ENCODE measurements around the gene TIMM50.

The TIMM50 gene

DNA sequence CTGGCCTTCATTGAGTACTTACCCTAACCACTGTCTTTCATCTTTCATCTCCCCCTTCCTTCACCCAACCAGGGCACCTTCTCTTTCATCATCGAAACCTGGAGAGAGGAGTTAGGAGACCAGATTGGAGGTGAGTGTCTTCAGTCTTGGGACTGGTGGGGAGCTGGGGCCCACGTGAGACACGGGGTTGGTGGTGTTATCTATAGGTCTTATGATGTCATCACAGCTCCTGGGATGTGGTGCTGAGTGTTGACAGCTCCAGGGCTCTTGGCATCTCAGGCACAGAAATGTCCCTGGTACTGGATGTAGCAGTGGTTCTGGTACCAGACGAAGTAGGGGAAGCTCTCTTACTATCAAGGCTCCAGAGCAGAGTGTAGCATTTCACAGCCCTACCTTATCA lies 19.9 kb downstream of the TIMM50 start:
- no peak for DNase-seq
- no peak for ATAC-seq

DNA sequence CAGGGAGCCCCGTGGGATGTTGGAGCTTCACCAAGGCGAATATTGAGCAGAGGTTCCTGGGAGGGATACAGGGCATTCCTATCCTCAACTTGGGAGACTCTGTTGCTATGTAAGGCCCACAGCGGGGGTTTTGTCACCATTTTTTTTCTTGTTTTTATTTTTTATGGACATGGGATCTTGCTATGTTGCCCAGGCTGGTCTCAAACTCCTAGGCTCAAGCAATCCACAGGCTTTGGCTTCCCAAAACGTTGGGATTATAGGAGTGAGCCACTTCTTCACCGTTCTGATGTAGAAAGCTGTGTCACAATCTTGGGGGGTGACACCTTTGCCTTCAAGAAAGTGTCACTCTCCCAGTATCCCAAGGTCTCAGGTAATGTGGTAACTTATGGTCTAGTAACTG lies 20.7 kb downstream of the TIMM50 start:
- no peak for ATAC-seq
- no peak for DNase-seq

DNA sequence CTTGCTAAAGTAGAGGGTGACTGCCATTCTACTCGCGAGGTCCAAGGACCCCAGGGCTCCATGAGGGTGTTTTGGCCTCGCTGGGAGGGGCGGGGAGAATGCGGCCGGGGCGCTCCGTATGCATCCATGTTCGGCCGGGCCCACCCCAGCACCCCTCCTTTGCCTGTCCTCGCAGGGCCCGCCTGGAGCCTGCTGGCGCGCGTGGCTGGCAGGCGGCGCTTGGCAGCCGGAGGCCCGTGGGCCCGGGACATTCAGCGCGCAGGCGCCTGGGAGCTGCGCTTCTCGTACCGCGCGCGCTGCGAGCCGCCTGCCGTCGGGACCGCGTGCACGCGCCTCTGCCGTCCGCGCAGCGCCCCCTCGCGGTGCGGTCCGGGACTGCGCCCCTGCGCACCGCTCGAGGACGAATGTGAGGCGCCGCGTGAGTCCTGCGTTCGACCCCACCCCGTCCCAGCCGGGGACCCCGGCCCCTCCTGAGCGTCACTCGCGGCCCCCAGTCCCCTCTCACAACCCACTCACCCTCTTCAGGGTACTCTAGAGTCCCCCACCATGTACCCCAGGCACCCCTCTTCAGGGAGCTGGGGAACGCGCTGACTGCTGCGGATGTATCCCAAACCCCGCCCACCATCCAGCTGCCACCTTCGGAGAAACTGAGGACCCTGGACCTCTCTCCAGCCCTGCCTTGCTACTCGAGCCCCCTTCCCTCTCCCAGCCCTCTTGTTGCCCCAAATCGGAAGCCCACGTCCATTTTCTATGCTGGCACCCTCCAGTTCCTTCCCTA lies 22.2 kb downstream of the TIMM50 start:
- ATAC-seq (peak; percentile 58), DNase-seq (peak; percentile 85)

DNA sequence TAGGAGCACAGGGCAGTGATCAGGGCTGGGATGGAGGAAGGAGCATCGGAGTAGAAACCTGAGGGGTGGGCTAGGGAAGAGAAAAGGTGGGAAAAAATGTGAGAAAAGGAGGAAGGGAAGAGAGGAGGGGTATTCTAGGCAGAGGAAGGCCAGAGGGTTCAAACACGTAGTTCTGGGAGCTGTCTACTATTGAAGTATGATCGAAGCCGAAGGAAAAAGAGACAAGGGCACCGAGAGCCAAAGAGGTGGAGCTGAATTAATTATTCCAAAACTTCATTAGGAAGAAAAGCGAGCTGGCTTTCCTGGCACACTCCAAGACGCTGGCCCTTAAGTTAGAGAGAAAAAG lies 25.9 kb downstream of the TIMM50 start:
- ATAC-seq (no peak), DNase-seq (no peak)

DNA sequence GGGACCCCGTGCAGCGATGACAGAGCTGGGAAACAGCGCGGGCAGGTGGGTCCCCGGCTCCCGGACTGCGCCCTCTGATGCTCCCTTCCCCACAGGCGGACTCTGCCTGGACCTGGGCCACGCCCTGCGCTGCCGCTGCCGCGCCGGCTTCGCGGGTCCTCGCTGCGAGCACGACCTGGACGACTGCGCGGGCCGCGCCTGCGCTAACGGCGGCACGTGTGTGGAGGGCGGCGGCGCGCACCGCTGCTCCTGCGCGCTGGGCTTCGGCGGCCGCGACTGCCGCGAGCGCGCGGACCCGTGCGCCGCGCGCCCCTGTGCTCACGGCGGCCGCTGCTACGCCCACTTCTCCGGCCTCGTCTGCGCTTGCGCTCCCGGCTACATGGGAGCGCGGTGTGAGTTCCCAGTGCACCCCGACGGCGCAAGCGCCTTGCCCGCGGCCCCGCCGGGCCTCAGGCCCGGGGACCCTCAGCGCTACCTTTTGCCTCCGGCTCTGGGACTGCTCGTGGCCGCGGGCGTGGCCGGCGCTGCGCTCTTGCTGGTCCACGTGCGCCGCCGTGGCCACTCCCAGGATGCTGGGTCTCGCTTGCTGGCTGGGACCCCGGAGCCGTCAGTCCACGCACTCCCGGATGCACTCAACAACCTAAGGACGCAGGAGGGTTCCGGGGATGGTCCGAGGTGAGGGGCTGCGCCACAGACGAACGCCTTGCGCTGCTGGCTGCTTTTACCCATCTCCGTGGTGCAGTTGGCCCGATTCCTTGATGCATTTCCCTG lies 26.5 kb downstream of the TIMM50 start:
- ATAC-seq (peak; percentile 75), DNase-seq (peak; percentile 71)

DNA sequence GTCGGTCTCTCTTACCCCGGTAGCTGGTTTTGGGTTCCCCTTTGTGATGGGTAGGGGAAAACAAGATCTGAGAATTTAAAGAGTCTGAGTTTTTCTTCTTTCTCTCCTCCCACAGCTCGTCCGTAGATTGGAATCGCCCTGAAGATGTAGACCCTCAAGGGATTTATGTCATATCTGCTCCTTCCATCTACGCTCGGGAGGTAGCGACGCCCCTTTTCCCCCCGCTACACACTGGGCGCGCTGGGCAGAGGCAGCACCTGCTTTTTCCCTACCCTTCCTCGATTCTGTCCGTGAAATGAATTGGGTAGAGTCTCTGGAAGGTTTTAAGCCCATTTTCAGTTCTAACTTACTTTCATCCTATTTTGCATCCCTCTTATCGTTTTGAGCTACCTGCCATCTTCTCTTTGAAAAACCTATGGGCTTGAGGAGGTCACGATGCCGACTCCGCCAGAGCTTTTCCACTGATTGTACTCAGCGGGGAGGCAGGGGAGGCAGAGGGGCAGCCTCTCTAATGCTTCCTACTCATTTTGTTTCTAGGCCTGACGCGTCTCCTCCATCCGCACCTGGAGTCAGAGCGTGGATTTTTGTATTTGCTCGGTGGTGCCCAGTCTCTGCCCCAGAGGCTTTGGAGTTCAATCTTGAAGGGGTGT lies 27.2 kb downstream of the TIMM50 start:
- ATAC-seq (no peak), DNase-seq (no peak)

DNA sequence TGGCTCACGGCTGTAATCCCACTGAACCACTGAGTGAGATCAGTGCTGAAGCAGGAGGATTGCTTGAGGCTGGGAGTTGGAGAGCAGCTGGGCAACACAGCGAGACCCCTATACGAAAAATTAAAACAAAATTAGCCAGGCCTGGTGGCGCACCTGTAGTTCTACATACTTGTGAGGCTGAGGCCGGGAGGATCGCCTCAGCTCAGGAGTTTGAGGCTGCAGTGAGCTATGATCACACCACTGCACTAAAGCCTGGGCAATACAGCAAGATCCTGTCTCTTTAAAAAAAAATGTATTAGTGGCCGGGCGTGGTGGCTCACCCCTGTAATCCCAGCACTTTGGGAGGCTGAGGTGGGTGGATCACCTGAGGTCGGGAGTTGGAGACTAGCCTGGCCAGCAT lies 28.0 kb downstream of the TIMM50 start:
- no peak for DNase-seq
- no peak for ATAC-seq

DNA sequence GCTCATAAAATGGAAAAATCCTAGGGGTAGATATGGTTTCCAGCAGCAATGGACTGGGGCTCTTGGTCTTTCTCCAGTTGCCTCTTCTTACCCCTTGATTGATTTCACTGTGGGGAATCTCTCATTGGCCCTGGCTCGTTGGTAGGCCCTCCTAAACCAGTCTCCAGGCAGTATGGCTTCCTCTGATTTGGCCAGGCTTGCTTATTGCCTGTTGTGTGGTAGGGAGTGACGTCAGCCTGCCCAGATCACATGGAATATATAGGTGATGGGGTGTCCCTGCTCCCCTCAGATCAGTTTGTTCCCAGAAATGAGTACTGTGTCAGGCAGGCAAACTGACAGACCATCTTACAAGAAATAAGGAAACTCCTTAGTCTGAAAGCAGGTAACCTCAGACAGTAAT lies 28.6 kb downstream of the TIMM50 start:
- ATAC-seq (no peak), DNase-seq (no peak)

DNA sequence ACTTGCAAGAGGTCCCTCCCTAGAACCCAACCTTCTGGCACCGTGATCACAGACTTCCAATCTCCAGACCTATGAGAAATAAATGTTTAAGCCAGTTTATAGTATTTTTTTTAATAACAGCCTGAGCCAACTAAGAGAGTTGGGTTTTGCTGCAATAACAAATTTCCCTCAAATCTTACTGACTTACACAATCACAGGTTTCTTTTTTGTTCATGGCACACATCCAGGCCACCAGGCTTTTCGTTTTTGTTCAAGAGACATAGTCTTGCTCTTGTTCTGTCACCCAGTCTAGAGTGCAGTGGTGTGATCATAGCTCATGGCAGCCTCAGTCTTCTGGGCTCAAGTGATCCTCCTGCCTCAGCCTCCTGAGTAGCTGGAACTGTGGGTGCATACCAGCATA lies 32.4 kb downstream of the TIMM50 start:
- no peak for DNase-seq
- ATAC-seq, result no peak

DNA sequence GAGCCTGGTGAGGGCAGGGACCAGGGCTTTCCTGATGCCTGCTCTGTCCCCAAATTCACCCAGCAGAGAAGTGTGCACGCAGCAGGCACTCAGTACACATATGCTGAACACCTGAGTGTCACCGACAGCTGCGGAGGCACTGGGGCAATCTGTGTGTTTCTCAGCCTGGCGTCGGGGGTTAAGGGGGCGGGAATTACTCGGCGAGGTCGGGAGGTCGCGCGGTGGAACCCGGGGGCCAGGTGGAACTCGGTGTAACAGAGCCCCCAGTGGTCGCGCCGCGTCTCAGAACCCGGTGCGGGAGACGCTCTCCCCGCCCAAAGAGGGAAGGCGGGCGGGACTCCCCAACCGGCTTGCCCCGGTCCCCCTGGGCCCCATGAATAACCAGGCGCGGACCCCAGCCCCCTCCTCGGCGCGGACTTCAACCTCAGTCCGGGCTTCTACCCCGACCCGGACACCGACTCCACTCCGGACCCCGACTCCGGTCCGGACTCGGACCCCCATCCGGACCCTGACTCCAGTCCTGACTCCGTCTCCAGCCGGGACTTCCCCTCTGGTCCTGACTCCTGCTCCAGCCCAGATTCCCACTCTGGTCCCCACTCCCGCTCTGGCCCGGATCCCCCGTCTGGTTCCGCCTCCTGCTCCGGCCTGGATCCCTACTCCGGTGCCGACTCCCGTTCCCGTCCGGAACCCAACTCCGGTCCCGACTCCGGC lies 34.4 kb downstream of the TIMM50 start, which contains the start of gene SELENOV:
Gene SELENOV (plus strand): TSS at position 300 of the 711 bp plus-strand sequence. CDS start 74 bp downstream, at position 374.
- DNase-seq (peak; percentile 49), ATAC-seq (no peak)

DNA sequence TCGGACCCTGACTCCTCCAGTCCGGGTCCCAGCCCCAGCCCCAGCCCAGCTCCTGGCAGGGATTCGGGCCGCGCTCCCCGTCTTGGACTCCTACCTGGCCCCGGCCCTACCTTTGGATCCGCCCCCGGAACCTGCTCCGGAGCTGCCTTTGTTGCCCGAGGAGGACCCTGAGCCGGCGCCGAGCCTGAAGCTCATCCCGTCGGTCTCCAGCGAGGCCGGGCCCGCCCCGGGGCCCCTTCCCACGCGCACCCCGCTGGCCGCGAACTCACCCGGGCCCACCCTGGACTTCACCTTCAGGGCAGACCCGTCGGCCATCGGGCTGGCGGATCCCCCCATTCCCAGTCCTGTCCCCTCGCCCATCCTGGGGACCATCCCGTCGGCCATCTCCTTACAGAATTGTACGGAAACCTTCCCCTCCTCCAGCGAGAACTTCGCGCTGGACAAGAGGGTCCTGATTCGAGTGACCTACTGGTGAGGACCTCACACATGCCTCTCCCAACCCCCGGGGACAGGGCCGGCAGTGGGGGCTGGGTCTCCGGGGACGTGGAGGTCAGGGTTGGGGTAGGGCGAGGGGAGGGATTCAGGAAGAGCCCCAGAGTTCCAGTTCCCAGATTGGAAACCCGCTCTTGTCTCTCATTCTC lies 35.0 kb downstream of the TIMM50 start:
- no peak for DNase-seq
- ATAC-seq, result no peak

DNA sequence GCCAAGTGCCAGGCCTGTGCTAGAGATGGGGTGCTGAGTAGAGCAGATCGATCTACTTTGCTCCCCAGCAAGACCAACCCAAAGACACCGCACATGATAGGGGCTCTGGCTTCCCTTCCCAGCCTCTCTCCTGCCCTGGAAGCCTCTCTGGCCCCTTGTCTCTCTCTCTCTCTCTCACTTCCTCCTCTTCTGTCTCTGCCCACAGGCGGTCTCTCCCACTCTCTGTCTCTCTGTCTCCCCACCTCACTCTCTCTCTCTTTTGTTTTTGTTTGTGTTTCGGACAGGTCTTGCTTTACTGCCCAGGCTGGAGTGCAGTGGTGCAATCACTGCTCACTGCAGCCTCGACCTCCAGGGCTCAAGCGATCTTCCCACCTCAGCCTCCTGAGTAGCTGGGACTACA lies 35.6 kb downstream of the TIMM50 start:
- ATAC-seq (no peak), DNase-seq (no peak)

DNA sequence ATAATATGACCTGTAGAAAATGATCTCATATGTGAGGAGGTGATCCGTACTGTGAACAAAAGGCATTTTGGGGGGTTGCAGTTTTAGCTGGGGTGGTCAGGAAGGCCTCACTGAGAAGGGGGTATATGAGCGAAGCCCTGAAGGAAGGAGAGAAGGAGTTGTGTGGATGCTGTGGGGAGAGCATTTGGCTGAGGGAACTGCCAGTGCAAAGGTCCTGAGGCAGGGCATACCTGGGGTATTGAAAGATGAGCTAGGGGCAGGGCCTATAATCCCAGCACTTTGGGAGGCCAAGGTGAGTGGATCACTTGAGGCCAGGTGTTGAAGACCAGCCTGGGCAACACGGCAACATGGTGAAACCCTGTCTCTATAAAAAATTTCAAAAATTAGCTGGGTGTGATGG lies 36.8 kb downstream of the TIMM50 start:
- DNase-seq (no peak), ATAC-seq (no peak)

DNA sequence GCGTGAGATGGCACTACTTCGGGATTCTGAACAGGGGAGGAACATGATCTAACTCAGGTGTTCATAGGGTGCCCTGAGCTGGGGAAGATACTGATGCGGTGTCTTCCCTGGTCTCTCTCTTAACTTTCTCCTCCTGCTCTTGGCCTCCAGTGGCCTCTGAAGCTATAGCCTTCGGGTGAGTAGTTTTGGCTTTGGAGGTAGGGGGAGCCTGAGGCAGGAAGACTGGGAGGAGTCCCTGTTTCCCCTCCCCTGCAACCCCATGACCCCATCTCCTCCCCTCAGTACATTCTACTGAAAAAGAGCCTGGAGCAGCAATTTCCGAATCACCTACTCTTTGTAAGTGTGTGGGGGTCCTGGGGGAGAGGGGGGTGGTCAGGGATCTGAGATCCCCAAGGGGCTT lies 37.8 kb downstream of the TIMM50 start:
- ATAC-seq, result no peak
- no peak for DNase-seq

DNA sequence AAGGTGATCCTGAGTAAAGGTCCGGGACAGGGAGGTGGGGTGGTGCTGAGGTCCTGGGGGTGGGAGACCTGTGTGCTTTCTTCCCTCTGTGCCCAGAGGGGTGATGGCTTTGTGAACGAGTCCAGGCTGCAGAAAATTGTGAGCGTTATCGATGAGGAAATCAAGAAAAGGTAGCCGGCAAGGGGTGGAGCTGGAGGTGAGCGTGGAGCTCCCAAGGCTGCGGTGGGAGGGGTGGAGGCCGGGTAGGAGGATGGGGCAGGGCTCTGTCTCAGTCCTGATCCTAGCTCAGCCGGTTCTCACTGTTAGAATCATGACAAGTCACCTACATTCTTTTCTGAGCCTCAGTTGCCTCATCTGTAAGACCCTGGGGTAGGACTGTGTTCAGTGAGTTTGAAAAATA lies 38.3 kb downstream of the TIMM50 start:
- ATAC-seq (no peak), DNase-seq (no peak)

DNA sequence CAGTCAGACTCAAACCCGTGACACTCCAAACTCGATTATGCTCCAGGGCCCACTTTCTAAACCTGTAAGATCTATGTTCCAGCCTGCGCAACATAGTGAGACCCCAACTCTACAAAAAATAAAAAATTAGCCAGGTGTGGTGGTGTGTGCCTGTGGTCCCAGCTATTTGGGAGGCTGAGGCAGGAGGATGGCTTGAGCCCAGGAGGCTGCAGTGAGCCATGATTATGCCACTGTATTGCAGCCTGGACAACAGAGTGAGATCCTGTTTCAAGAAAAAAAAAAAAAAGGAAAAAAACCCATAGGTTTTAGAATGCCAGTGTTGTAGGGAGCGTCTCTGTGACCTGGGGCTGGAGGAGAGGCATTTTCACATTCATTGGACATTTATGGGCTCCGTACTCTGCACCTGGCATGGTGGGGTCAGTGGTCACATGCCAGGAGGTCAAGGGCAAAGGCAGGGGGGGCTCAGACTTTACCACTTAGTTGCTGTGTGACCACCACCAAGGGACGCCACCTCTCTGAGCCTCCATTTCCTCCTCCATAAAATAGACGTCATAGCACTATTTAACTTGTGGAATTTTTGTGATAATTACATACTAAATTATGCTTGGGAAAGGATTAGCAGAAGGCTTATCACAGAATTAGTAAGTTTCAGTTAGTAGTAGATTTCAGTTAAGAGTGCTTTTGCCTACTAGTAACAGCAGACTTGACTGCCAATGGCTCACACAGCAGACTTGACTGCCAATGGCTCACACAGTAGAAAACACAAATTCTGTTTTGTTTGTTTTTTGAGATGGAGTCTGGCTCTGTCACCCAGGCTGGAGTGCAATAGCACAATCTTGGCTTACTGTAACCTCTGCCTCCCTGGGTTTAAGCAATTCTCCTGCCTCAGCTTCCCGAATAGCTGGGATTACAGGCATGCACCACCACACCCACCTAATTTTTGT lies 40.2 kb downstream of the TIMM50 start:
- ATAC-seq, result no peak

DNA sequence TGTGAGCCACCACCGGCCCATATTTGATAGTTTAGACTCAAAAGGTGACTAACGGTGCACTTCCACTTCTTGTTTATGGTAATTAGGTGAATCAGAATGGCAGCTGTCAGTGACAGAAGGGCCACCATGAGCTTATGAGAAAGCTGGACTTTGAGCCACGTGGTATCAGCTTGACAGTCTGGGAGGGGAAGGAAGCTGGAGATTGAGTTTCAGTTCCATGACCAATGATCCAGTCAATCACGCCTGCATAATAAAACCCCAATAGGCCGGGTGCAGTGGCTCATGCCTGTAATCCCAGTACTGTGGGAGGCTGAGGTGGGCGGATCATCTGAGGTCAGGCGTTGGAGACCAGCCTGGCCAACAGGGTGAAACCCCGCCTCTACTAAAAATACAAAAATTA lies 43.9 kb downstream of the TIMM50 start:
- ATAC-seq (peak; percentile 37), DNase-seq (no peak)

More for the DNA sequence above, 40.2 kb downstream of the TIMM50 start:
- DNase-seq, result no peak

DNA sequence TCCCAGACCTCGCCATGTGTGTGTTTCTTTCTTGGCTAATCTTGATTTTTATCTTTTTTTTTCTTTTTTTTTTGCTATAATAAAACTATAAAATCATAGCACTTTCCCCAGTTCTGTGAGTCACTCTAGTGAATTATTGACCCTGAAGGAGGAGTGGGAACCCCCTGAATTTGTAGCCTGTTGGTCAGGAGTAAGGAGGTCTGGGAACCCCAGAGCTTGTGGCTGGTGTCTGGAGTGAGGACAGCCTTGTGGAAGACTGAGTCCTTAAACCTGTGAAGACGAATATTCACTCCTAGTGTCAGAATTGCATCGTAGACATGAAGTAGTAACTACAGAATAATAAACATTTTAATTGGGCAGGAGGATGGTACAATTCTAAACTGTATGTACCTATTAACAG lies 44.6 kb downstream of the TIMM50 start:
- ATAC-seq (no peak), DNase-seq (no peak)

DNA sequence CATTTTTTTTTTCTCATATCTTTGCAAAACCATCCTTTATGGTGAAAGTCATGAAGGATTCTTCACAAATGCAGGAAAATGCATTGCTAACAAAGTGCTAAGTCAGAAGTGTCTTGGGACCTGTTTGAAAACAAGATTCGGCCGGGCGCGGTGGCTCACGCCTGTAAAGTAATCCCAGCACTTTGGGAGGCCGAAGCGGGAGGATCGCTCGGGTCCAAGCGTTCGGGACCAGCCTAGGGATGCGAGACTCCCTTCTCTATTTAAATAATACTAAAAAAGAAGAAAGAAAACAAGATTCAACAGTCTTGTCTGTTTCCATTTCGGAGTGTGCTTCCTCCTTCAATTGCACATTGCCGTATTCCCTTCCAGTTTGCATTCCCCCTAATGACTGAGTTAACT lies 51.2 kb downstream of the TIMM50 start:
- no peak for DNase-seq
- ATAC-seq, result no peak

DNA sequence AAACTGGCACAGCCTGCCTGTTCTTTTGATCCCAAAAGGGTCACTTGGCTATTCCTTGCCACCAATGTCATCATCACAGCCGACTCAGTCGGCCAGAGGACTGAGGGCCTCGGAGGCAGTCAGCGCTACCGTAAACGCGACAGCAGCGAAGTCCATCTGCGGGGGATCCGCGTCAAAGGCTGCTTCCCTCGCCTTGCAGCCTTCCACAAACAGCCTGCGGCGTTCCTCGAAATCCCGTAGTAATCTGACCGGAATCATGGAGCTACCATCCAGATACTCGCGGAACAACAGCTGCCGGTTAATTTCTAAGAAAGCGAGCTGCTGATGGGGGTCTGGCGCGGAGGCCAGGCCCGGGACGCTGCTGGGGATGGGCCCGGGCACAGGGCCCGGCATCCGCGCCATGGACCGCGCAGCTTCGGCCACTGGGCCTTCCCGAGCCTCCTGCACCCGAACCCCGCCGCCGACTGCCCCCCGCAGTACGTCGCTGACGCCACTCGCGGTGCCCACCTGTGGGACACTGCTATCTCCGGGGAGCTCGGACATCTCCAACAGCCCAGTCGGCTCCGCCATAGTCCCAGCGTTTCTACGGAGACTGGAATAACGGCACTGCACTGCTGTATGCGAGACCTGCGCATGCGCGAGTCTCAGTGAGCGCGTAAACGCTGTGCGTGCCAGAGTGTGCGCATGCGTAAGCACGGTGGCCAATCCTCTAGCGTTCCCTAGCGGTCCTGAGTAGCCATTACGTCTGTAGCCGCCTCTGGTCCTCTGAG lies 51.8 kb downstream of the TIMM50 start, which contains the start of gene EID2B:
Gene EID2B (minus strand): TSS at position 620 of the 770 bp plus-strand sequence. CDS start 50 bp downstream, at position 570.
- ATAC-seq (peak; percentile 93), DNase-seq (peak; percentile 95)

Measured in stimulated activated naive CD8-positive, alpha-beta T cell treated with anti-CD3 and anti-CD28 coated beads, Interleukin-15, Interleukin-2, amounts not matched to agents 100 U/mL and 50 U/mL, for 24 hours (primary cell).